ENCODE results near the gene NAA10. TPM values are rescaled to one million over a fixed set of nuclear protein-coding genes. Genes with fewer than 3 reads are reported as not detected.

NAA10 gene
- total RNA-seq, 1 donor from 2014 or later: 4.1 TPM

- no peak for DNase-seq (ENCODE audit: low spot score)
These were observed 14.3 kb upstream of the NAA10 start for GRCh38 chrX:153948847-153949805.

DNA sequence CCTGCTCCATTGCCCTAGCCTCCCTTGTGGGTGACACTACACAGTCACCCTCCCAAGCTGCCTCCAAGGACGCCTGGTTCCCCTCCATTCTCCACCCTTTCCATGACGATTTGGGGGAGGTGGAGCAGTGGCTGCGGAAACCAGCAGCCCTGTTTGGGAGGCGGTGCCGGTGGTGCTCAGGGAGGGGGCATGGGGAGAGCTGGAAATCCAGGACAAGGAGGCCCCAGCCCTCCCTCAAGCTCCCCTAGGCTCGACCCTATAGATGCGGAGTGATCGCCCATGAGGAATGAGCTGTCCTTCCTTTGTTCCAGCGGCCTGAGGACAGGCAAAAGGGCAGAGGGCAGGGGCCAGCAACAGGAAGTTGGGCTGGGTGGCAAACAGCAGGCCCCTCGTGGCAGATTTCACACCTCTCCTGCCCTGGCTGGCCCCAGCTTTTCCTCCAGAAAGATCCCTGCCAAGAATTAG is 13.2 kb upstream of the NAA10 start:
- no peak for DNase-seq (ENCODE audit: low spot score)

GRCh38 chrX:153947009-153947769 is 12.4 kb upstream of the NAA10 start:
- peak; percentile 60 for DNase-seq (ENCODE audit: low spot score)

- DNase-seq (ENCODE audit: low spot score): no peak
These were observed 11.4 kb upstream of the NAA10 start for GRCh38 chrX:153945956-153946943.

DNA sequence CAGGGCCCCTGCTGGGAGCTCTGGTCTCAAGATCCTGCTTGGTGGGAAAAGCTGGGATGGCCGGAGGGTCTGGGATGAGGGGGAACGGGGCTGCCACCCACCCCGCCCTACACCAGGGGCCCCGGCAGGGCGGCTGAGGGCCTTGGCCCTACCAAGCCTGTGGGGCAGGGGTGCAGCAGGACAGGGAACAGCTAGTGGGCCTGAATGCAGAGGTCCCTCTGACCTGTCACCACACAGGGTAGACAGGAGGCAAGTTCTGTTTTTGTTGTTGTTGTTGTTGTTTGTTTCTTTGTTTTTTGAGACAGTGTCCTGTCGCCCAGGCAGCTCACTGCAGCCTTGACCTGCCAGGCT is 9.9 kb upstream of the NAA10 start:
- no peak for DNase-seq (ENCODE audit: low spot score)

GRCh38 chrX:153944140-153944799 is 9.4 kb upstream of the NAA10 start, which contains the start of gene RENBP:
Gene RENBP, minus strand, starts transcription at chrX:153944643. Its CDS starts 33 bp downstream, at chrX:153944610.
- no peak for DNase-seq (ENCODE audit: low spot score)

DNA sequence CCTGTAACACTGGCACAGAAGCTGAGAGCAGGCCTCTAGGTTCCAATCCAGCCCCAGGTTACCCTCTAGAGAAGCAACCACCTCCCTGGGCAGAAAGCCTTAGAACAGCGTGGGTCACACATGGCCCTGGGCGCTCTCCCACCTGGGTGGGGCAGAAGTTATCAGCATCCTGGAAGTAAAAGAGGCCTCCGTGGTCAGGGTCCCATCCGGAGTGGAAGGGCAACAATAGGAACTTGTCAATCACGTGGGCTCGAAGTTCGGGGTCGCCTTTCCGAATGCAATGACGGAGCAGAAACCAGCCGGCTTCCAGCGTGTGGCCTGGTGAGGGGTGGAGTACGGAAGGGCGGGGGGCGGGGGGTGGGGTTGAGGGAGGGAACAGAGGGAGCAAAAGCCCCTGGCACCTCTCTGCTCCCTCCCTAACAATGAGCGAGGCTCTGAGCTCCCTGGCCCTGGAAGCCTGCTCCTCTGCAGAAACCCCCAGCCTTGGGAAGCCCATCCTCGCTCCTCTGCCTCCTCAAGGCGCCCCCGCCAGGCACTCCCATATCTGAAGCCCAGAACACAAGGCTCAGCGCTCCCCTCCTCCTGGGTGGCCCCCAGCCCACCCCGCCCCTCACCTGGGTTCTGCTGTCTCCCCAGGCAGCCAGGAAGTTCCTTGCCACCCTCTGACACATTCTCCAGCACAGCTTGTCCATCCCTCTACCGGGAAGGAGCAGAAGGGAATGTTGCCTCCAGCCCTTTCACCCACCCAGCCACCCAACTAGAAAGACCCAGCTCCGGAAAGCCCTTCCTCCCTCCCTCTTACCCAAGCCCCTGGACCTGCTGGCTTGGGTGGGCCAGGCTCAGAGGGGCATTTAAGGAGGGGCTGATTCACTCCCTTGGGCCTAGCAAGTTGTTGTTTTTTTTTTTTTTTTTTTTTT is 6.8 kb upstream of the NAA10 start:
- DNase-seq (ENCODE audit: low spot score): no peak

- DNase-seq (ENCODE audit: low spot score): no peak
These were observed 4.7 kb upstream of the NAA10 start for GRCh38 chrX:153939573-153939972.

- DNase-seq (ENCODE audit: low spot score): no peak
These were observed 3.5 kb upstream of the NAA10 start for GRCh38 chrX:153938226-153938786.

- no peak for DNase-seq (ENCODE audit: low spot score)
These were observed 2.2 kb upstream of the NAA10 start for GRCh38 chrX:153937056-153937455.

- DNase-seq (ENCODE audit: low spot score): no peak
These were observed 552 bp upstream of the NAA10 start for GRCh38 chrX:153935326-153935851.

GRCh38 chrX:153934148-153934761 is 582 bp downstream of the NAA10 start:
- no peak for DNase-seq (ENCODE audit: low spot score)

GRCh38 chrX:153933748-153934147 is 1.1 kb downstream of the NAA10 start:
- DNase-seq (ENCODE audit: low spot score): no peak

DNA sequence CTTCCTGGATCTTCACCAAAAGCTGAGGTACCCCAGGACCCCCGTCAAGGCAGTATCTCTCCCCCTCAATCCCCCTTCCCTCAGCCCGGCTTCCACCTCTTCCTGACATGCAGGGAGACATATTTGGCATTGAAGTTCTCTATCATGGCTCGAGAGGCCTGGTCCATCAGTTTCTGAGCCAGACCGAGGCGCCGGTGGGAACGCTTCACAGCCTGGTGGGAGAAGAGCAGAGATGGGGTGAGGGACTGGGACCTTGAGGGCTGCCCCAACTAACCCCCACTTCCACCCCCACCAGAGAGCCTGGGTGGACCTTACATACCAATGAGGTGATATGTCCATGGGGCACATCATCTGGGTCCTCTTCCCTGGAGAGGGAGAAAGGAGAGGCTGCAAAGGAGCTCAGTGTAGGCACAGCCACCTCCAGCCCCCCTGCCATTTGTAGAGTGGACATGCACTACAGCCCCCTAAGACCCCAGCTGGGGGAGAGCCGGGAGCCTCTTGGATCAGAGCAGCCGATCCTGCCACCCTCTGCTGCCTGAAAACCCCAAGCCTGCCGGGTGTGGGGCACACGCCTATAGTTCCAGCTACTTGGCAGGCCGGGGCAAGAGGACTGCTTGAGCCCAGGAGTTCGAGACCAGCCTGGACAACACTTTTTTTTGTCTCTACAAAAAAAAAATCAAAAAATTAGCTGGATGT is 2.5 kb downstream of the NAA10 start:
- no peak for DNase-seq (ENCODE audit: low spot score)

DNA sequence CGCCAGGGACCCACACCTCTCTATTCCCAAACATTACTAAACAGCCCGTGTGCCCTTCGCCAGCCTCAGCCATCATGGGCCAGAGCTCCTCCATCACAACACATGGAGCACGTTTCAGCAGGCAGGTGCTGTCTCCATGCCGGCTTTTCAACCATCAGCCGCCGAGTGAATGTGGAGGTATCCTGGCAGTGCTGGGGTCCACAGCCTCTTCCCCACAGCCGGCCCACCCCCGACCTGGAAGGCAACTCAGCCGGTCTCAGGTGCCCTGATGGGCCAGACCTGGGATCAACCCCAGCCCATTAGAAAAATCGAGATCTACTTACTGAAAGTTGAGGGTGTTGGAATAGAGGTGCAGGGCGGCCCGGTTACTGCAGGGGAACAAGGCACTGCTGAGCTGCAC is 3.1 kb downstream of the NAA10 start:
- DNase-seq (ENCODE audit: low spot score): no peak

- no peak for DNase-seq (ENCODE audit: low spot score)
These were observed 3.7 kb downstream of the NAA10 start for GRCh38 chrX:153931151-153931550.

DNA sequence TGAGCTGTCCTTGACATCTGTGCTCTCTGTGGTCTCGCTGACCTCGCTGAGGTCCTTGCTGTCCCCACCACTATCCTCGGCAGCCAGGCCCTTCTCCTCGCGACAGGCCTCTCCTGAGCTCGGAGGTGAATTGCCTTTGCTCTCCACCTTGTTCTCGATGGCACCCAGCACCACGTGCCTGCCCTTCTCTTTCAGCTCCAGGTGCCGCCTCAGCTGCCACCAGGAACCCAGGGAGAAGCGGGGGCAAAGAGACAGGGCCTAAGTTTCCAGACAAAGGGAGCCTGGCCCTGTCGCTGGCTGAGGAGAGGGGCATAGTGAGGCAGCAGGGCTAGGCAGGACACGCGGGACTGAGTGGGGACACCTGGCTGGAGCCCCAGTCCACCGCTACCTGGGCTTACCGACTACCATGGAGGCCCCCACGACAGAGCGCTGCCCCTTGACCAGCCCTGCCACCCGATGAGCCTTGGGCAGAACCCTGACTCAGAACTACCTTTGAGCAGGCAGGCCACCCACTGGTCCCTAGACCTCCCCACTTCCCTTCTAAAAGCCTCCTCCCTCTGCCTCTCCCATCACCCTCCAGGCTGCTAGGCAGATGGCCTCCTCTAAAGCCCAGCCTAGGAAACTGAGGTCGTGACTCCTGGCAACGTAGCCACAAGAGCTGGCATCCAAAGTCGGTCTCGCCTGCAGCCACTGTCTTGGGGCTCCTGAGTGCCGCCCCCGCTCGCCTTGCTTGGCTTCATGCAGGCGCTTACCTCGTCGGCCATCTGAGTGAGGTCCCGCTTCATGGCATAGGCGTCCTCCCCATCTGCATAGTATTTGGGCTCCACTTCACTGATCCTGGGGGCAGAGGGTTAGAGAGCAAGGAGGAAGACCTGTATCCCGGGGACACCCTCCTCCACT is 4.6 kb downstream of the NAA10 start:
- no peak for DNase-seq (ENCODE audit: low spot score)
